Measurements from ENCODE around the gene POC1A. TPM values are rescaled to one million over a fixed set of nuclear protein-coding genes. Genes with fewer than 3 reads are reported as not detected.

Gene POC1A
- total and polyA plus RNA-seq, 12 donors, result 0.44 to 3.5 (median 1.1) TPM

DNA sequence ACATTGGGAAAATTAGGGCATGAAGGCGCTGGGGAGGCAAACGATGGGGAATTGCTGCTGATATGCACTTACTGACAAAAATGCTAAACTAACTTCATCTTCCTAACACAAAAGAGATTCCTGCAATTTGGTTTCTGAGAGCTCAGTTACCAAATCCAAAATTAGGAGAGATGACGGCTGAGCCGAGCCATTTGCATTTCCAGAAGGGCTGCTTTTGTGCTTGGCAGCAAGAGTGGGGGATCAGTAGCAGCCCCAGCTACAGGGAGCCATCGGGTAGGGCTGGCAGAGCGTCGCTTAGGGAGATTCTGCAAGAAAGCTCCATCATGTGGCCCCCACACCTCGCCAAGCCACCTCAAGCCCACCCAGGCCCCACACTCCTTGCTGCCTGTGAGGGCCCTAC lies 81.8 kb downstream of the POC1A start:
- 90 to 97% methylated on average over 8 of the region's 8 CpGs for WGBS, 2 donors
- Histone ChIP-seq H3K27ac (no peak overlapping the region), H3K9me3 (no peaks in the 10 kb centered on the region), H3K4me3 (no peak overlapping the region), H3K36me3 (peaks cover 0 to 7% (median 0%) of the 10 kb centered on the region in 9 donors), H3K4me1 (peaks cover 11 to 53% (median 25%) of the 10 kb centered on the region in 9 donors), H3K27me3 (no peaks in the 10 kb centered on the region)
- DNase-seq, result no peak
- TF ChIP-seq, protein P1, sequence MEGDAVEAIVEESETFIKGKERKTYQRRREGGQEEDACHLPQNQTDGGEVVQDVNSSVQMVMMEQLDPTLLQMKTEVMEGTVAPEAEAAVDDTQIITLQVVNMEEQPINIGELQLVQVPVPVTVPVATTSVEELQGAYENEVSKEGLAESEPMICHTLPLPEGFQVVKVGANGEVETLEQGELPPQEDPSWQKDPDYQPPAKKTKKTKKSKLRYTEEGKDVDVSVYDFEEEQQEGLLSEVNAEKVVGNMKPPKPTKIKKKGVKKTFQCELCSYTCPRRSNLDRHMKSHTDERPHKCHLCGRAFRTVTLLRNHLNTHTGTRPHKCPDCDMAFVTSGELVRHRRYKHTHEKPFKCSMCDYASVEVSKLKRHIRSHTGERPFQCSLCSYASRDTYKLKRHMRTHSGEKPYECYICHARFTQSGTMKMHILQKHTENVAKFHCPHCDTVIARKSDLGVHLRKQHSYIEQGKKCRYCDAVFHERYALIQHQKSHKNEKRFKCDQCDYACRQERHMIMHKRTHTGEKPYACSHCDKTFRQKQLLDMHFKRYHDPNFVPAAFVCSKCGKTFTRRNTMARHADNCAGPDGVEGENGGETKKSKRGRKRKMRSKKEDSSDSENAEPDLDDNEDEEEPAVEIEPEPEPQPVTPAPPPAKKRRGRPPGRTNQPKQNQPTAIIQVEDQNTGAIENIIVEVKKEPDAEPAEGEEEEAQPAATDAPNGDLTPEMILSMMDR (IDR thresholded peaks at IDR 0.05), result no peak
- intact Hi-C loops (cut with DNase I), result no loop called here
- ATAC-seq, result no peak

DNA sequence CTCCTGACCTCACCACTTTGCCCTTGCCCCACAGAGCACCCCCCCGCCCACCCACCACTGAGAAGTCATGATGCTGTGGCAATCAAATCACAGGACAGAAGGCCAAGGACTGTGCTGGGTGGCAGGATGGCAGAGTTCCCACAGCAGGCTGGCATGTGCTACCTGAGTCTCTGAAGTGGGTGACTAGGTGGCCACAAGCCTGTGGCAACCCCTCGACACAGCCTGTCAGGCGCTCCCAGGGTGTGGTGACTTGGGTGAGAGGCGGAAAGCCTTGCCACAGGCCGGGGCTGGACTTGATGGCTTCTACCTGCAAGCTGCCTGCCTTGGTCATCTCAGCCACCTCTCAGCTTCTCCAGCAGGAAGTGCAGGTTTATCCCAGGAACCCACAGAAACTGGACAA lies 82.2 kb downstream of the POC1A start:
- DNase-seq, result no peak
- H3K9me3 ChIP-seq, result no peaks in the 10 kb centered on the region
- 87 to 91% methylated on average over 5 of the region's 5 CpGs for WGBS, 2 donors
- intact Hi-C loops (cut with DNase I), result no loop called here
- H3K27me3 ChIP-seq, result no peaks in the 10 kb centered on the region
- TF ChIP-seq, protein P1 (IDR thresholded peaks at IDR 0.05), result no peak
- peaks cover 0 to 7% (median 0%) of the 10 kb centered on the region in 9 donors for H3K36me3 ChIP-seq
- no peak overlapping the region for H3K27ac ChIP-seq
- H3K4me1 ChIP-seq, result peaks cover 8 to 49% (median 25%) of the 10 kb centered on the region in 9 donors
- no peak for ATAC-seq
- no peak overlapping the region for H3K4me3 ChIP-seq

DNA sequence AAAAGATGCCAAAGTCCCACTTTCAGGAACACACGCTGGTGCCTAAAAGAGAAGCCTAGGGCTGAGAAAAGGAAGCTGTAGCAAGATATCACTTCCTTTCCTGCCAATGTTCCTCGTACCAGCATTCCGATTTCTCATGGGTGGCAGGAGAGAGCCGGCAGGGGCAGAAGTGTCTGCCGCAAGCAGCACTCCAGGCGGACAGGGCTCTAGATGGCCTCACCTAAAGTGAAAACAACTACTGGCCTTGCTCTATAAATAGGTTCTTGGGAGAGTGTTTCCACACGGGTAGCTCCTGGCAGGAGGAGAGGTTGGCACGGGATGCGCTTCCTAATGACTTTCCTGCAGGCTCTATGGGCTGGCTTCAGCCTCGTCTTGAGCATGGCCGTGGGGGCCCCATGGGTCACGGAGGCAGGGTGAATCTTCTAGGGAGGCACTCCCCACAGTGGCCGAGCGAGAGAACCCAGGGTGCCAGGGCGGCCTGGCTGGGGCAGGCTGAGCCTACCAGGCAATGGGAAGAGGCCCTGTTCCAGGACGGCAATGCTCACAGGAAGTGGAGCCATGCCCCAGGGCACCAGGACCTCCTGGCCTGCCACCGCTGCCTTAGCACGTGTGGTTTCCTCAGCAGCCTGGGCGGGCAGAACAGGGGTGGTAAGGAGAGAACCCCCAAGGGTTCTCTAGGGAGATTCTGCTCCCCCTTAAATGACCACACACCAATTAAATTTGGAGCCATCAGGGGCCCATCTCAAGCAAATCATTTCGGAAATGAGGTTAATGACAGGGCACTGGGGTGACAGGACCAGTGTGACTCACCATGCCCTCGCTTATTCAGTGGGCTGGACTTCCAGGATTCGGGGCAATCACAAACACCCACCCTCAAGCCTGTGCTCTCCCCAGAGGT lies 83.2 kb downstream of the POC1A start:
- no peaks in the 10 kb centered on the region for H3K9me3 ChIP-seq
- no peak overlapping the region for H3K4me3 ChIP-seq
- ATAC-seq (peak; percentile 75 to 90 (median 86)), DNase-seq (peak; percentile 60 to 63)
- intact Hi-C loops (cut with DNase I), result no loop called here
- no peaks in the 10 kb centered on the region for H3K27me3 ChIP-seq
- peaks cover 0 to 7% (median 0%) of the 10 kb centered on the region in 9 donors for H3K36me3 ChIP-seq
- TF ChIP-seq, protein P1 (IDR thresholded peaks at IDR 0.05), result peak in 4 of 9 donors; percentile 27 to 37 (median 32)
- peaks cover 13 to 49% (median 25%) of the 10 kb centered on the region in 9 donors for H3K4me1 ChIP-seq
- H3K27ac ChIP-seq, result peak overlapping the region; percentile 69 to 92 (median 87)
- 46 to 57% methylated on average over 22 of the region's 22 CpGs for WGBS, 2 donors

DNA sequence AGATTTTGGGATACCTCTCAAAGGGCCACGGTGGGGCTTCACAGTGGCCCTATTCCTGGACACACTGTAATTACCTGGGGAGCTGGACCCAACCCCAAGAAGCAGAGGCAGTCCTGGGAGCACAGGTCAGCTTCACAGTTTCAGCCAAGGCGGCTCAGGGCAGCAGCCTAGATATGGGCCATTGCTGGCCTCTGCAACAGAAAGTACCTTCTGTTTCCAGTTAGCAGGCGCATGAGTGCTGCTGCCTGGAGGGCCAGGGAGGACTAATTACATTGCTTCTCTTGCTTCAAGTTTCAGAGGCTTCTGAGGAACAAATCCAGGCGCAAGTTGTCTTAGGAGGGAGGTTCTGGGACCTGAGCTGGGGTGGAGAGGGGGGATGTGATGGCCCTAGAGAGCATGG lies 84.4 kb downstream of the POC1A start:
- intact Hi-C loops (cut with DNase I), result loop anchor here in 3 of 10 donors (5.0 kb wide), 2 partner anchors 37 to 52 kb away; no protein-coding TSS in a partner anchor
- Histone ChIP-seq H3K4me3 (no peak overlapping the region), H3K9me3 (no peaks in the 10 kb centered on the region), H3K36me3 (no peaks in the 10 kb centered on the region), H3K27me3 (no peaks in the 10 kb centered on the region), H3K4me1 (peaks cover 16 to 60% (median 34%) of the 10 kb centered on the region in 9 donors), H3K27ac (peak overlapping the region; percentile 69 to 92 (median 87))
- no peak for DNase-seq
- no peak for ATAC-seq
- TF ChIP-seq, protein P1 (IDR thresholded peaks at IDR 0.05), result no peak
- WGBS, 2 donors, result 94 to 99% methylated on average over 4 of the region's 4 CpGs
